Omental fat pad (tissue), 4 donors: ENCODE results near the gene ZBTB11. TPM values are rescaled to one million over a fixed set of nuclear protein-coding genes. Genes with fewer than 3 reads are reported as not detected.

Experiments used
- ATAC-seq: fragments of 150-250 bp; one replicate; pipeline ENCODE4 v1.9.1; 2016; ENCODE audit warnings: mild to moderate bottlenecking, moderate library complexity; ENCODE audit not compliant: low FRiP score
- DNase-seq: peaks from one replicate; pipeline ENCODE4 v3.0.0-alpha.2; 2019; ENCODE audit warnings: low spot score
- total RNA-seq, 4 donors: library from RNA; depleted of rRNA; stranded (reverse); fragments of >200 nt; gene quantifications; one replicate each; pipeline ENCODE4 v1.1.0, GENCODE V29; 2016
- TF ChIP-seq, protein P1 (sequence below), 3 donors: fragments of 450-650 bp; IDR thresholded peaks; one replicate each; pipeline ENCODE4 v1.5.1; 2016 to 2017; ENCODE audit warnings: antibody characterized with exemption in 3 of 3, mild to moderate bottlenecking in 3 of 3, moderate library complexity in 2 of 3

The ZBTB11 gene, protein sequence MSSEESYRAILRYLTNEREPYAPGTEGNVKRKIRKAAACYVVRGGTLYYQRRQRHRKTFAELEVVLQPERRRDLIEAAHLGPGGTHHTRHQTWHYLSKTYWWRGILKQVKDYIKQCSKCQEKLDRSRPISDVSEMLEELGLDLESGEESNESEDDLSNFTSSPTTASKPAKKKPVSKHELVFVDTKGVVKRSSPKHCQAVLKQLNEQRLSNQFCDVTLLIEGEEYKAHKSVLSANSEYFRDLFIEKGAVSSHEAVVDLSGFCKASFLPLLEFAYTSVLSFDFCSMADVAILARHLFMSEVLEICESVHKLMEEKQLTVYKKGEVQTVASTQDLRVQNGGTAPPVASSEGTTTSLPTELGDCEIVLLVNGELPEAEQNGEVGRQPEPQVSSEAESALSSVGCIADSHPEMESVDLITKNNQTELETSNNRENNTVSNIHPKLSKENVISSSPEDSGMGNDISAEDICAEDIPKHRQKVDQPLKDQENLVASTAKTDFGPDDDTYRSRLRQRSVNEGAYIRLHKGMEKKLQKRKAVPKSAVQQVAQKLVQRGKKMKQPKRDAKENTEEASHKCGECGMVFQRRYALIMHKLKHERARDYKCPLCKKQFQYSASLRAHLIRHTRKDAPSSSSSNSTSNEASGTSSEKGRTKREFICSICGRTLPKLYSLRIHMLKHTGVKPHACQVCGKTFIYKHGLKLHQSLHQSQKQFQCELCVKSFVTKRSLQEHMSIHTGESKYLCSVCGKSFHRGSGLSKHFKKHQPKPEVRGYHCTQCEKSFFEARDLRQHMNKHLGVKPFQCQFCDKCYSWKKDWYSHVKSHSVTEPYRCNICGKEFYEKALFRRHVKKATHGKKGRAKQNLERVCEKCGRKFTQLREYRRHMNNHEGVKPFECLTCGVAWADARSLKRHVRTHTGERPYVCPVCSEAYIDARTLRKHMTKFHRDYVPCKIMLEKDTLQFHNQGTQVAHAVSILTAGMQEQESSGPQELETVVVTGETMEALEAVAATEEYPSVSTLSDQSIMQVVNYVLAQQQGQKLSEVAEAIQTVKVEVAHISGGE
- total RNA-seq = 10 to 100 TPM; 20.8 to 40.2 (median 23.6) TPM

DNA sequence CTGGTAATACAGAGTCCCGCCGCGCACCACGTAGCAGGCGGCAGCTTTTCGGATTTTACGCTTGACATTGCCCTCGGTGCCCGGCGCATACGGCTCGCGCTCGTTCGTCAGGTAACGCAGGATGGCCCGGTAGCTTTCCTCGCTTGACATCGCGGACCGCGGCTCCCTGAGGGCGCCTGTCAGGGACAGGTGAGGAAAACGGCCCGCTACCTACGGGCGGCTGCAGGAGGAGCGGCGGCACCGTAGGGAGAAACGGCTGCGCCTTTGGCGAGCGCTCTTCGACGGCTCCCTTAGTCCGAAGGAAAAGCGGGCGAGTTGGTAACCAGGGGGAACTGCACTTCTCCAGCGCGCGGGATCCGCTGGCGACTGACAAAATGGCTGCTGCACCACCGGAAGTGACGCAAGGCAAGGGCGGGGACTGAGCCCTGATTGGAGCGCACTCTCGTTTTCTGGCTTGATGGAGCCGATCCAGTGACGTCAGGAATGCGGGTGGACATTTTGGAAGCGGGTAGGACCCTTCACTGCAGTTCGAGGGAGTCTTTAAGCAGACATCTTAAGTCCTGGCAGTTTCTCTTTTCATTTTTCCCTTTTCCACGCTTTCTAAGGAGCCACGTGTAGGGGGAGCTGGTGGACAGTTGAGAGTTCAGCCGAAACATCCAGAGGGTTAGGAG is at the start of gene ZBTB11:
Gene ZBTB11 (minus strand): TSS at position 368 of the 671 bp plus-strand sequence. CDS start 218 bp downstream, at position 150.
- peak; percentile 99 for DNase-seq
- TF ChIP-seq, protein P1, sequence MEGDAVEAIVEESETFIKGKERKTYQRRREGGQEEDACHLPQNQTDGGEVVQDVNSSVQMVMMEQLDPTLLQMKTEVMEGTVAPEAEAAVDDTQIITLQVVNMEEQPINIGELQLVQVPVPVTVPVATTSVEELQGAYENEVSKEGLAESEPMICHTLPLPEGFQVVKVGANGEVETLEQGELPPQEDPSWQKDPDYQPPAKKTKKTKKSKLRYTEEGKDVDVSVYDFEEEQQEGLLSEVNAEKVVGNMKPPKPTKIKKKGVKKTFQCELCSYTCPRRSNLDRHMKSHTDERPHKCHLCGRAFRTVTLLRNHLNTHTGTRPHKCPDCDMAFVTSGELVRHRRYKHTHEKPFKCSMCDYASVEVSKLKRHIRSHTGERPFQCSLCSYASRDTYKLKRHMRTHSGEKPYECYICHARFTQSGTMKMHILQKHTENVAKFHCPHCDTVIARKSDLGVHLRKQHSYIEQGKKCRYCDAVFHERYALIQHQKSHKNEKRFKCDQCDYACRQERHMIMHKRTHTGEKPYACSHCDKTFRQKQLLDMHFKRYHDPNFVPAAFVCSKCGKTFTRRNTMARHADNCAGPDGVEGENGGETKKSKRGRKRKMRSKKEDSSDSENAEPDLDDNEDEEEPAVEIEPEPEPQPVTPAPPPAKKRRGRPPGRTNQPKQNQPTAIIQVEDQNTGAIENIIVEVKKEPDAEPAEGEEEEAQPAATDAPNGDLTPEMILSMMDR (IDR thresholded peaks at IDR 0.05) = no peak
- peak; percentile 89 for ATAC-seq

DNA sequence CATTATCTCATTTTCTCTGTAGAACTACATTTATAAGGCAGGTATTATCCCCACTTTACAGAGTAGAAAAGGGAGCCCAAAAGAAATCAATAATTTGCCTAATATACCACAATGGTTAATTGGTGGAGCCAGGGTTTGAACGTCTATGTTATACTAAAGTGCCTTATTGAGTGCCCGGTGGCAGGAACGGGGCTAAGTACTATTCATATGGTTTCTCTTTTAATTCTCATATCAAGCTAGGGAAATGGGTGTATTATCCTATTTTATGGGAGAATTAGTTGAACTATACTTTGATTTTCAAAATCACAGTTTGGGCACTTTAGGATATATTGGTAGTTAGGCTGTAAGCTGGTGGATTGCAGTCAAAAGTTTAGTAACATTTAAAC is 49.0 kb upstream of the ZBTB11 start:
- TF ChIP-seq, protein P1 (IDR thresholded peaks at IDR 0.05) = no peak
- DNase-seq = no peak
- ATAC-seq = no peak

DNA sequence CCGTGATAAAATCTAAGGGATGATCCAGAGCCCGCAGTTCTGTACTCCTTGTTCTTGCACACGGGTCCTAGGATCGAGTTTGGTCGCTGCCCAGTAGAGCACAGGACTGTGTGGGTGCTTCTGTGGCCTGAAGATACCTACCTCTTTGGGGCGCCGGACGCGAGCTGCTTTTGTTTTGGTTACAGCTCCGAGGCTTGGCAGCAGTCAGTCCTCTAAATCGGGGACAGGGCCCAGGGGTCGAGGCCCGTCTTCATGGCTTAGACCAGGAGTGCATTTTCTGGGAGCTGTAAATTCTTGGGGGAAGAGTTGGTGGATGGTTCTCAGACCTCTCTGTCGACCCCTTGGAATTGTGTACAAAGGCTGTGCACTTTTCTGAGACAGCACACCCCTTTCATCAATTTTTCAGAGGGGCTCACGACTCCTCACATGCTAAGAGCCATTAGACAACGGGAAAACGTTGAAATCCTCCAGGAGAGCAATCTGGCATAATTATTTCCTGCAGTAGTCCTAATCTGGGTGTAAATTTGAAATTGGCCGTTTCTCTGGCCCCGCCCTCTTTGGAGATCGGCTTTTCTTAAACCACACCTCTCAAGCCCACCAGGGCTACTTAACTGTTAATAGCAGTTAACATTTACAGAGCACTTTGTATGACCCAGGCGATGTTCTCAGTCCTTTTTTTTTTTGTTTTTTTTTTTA is 48.4 kb upstream of the ZBTB11 start:
- DNase-seq = no peak
- TF ChIP-seq, protein P1 (IDR thresholded peaks at IDR 0.05) = no peak
- ATAC-seq = peak; percentile 48

DNA sequence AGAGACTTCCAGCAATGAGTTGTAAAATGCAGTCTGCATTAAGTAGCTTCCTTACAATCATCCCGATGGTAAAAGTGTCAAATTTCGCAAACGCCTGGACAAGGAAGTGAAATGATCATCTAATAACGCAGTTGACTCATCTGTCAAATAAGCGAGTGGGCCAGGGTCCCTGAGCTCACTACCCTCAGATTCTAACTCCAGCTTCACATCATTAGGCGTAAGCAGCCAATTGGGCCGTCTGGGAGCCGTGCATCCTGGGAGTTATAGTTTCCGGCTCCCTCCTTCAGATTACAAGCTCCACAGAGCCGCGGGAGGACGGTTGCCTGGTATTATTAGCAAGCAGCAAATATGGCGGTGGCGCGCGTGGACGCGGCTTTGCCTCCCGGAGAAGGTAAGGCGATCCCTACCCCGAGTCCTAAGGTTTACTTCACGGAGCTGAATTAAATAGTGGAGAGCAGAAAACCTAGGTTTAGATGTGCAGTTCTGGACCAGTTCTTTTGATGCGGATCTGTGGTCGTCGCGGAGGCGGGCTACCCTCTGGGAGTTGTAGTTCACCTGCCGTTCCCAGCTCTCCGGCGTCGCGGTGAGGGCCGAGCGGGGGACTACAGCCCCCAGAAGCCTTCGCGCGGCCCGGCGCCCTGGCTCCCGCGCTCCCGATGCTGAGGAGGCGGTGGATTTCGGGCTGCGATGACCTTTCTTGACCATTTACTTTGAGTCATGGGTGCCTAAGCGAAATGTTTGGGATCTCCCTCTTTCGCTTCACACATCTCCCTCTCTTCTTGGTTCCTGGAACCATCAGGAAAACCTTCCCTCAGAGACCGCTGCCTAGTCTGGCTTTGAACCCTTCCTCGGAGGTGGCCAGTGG is 47.6 kb upstream of the ZBTB11 start, which contains the start of gene CEP97:
Gene CEP97 (plus strand): TSS at position 286 of the 865 bp plus-strand sequence. CDS start 63 bp downstream, at position 349.
- TF ChIP-seq, protein P1 (IDR thresholded peaks at IDR 0.05) = no peak
- DNase-seq (peak; percentile 81), ATAC-seq (peak; percentile 99)

DNA sequence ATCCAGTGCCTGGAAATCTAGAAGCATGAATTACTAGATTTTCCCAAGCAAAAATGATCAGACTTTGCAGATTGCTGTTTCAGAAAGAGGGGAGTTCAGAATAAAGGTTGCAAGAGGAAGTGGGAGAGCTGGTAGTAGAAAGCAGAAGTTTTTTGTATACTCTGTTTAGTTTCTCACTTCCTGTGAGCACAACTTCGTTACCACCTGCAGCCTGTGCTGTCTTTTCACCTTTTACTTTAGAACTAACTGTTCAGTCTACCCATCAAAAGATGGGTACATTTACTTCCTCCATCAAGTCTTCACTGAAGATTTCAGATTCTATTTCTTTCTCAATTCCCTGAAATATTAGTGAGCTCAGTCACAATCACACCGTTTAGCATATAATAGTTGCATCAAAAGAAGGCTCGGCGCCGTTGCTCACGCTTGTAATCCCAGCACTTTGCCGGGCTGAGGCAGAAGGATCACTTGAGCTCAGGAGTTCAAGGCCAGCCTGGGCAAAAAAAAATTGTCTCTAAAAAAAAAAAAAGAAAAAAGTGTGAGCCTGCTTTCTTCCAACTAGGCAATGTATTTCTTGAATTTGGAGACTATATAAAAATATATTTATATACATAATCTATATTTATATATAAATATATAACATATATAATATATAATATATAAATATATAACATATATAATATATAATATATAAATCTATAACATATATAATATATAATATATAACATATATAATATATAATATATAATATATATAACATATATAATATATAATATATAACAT is 45.7 kb upstream of the ZBTB11 start:
- ATAC-seq (no peak), DNase-seq (no peak)
- TF ChIP-seq, protein P1 (IDR thresholded peaks at IDR 0.05) = no peak
